ENCODE data around the gene TULP3.

- TF ChIP-seq, protein P1, sequence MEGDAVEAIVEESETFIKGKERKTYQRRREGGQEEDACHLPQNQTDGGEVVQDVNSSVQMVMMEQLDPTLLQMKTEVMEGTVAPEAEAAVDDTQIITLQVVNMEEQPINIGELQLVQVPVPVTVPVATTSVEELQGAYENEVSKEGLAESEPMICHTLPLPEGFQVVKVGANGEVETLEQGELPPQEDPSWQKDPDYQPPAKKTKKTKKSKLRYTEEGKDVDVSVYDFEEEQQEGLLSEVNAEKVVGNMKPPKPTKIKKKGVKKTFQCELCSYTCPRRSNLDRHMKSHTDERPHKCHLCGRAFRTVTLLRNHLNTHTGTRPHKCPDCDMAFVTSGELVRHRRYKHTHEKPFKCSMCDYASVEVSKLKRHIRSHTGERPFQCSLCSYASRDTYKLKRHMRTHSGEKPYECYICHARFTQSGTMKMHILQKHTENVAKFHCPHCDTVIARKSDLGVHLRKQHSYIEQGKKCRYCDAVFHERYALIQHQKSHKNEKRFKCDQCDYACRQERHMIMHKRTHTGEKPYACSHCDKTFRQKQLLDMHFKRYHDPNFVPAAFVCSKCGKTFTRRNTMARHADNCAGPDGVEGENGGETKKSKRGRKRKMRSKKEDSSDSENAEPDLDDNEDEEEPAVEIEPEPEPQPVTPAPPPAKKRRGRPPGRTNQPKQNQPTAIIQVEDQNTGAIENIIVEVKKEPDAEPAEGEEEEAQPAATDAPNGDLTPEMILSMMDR (conservative IDR thresholded peaks at IDR 0.05; ENCODE audit: low read length), result no peak
- TF ChIP-seq EZH2phosphoT487 (IDR thresholded peaks at IDR 0.05; ENCODE audit: borderline replicate concordance, low read depth, low read length), result no peak
Measured at GRCh38 chr12:2886768-2887450, 3.8 kb upstream of the TULP3 start.
